ENCODE data around the gene FNBP1. TPM values are rescaled to one million over a fixed set of nuclear protein-coding genes. Genes with fewer than 3 reads are reported as not detected.

The FNBP1 gene
- total and polyA plus RNA-seq, 8 donors = 30.4 to 51.8 (median 34.4) TPM

DNA sequence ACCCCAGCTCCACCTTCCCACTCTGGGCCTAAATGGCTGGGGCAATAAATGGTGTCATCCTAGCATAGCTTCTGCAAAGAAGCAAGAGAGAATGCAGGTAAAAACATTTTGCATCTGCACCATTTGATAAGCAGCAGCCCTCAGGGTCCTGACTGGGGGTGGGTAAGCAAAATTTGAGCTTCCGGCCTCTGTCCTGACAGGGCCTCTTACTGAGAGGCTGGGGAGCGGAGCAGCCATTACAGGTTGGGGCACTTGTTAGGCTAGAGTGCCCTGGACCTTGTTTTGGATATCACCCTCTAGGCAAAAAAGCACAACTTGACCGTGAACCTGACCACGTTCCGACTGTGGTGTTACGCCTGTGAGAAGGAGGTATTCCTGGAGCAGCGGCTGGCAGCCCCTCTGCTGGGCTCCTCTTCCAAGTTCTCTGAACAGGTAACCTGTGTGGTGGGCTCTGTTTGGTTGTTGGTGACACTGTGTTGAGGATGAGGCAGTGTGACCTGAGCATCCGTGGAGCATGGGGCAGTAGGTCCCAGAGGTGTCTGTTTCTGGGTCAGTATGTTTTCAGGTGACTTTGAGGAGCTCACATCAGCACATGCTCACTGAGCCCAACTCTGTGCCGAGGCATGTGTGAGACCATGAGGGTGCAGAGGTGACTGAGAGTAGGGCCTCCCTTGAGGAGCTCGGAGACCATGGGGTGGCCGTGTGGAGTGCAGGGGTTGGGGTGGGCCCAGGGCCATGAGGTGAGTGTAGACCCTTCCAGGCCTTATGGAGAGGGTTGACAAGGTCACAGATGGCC lies 184.6 kb downstream of the FNBP1 start:
- TF ChIP-seq CTCF (IDR thresholded peaks at IDR 0.05) = no peak
- no peaks in the 10 kb centered on the region for H3K27me3 ChIP-seq
- ATAC-seq (no peak), DNase-seq (peak in 1 of 4 donors; percentile 28)
- H3K36me3 ChIP-seq = peaks cover 0 to 78% of the 10 kb centered on the region in 2 donors
- no peaks in the 10 kb centered on the region for H3K9me3 ChIP-seq
- H3K4me1 ChIP-seq = peaks cover 0 to 4% of the 10 kb centered on the region in 2 donors
- H3K27ac ChIP-seq = no peak overlapping the region
- intact Hi-C loops (cut with DNase I) = no loop called here
- H3K4me3 ChIP-seq = no peak overlapping the region

DNA sequence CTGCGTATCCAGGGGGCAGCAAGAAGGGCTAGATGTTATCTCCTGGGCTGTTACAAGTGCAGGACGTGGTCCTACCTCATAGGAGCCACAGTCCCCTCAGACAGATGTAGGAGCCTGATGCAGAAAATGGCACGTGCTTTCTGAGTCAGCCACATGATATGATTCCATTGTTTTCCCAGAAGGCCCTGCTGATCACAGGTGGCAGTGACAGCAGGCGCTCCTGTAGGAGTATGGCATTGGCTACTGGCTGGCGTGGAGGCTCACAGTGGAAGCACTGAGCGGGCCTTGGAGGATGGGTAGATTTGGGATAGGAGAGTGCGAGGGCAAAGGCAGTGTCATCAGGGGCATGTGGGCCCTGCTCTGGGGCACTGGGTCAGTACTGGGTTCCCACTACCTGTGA lies 185.8 kb downstream of the FNBP1 start:
- H3K9me3 ChIP-seq = no peaks in the 10 kb centered on the region
- peaks cover 0 to 4% of the 10 kb centered on the region in 2 donors for H3K4me1 ChIP-seq
- H3K27ac ChIP-seq = no peak overlapping the region
- no peak for TF ChIP-seq CTCF (IDR thresholded peaks at IDR 0.05)
- H3K27me3 ChIP-seq = no peaks in the 10 kb centered on the region
- no peak overlapping the region for H3K4me3 ChIP-seq
- intact Hi-C loops (cut with DNase I) = no loop called here
- peak in 1 of 4 donors; percentile 7 for DNase-seq
- peaks cover 0 to 81% of the 10 kb centered on the region in 2 donors for H3K36me3 ChIP-seq
- no peak for ATAC-seq

GRCh38 chr9:129854588-129855110 lies 188.3 kb downstream of the FNBP1 start:
- no peaks in the 10 kb centered on the region for H3K9me3 ChIP-seq
- H3K27me3 ChIP-seq = no peaks in the 10 kb centered on the region
- no peak for TF ChIP-seq CTCF (IDR thresholded peaks at IDR 0.05)
- ATAC-seq (no peak), DNase-seq (no peak)
- H3K4me3 ChIP-seq = no peak overlapping the region
- H3K4me1 ChIP-seq = peaks cover 0 to 4% of the 10 kb centered on the region in 2 donors
- H3K27ac ChIP-seq = no peak overlapping the region
- peaks cover 0 to 84% of the 10 kb centered on the region in 2 donors for H3K36me3 ChIP-seq
- intact Hi-C loops (cut with DNase I) = no loop called here

GRCh38 chr9:129853614-129854013 lies 189.4 kb downstream of the FNBP1 start:
- ATAC-seq (no peak), DNase-seq (no peak)
- H3K9me3 ChIP-seq = no peaks in the 10 kb centered on the region
- no peak for TF ChIP-seq CTCF (IDR thresholded peaks at IDR 0.05)
- no peak overlapping the region for H3K4me3 ChIP-seq
- no peak overlapping the region for H3K27ac ChIP-seq
- H3K4me1 ChIP-seq = peaks cover 0 to 4% of the 10 kb centered on the region in 2 donors
- no peaks in the 10 kb centered on the region for H3K27me3 ChIP-seq
- intact Hi-C loops (cut with DNase I) = no loop called here
- peaks cover 0 to 80% of the 10 kb centered on the region in 2 donors for H3K36me3 ChIP-seq

DNA sequence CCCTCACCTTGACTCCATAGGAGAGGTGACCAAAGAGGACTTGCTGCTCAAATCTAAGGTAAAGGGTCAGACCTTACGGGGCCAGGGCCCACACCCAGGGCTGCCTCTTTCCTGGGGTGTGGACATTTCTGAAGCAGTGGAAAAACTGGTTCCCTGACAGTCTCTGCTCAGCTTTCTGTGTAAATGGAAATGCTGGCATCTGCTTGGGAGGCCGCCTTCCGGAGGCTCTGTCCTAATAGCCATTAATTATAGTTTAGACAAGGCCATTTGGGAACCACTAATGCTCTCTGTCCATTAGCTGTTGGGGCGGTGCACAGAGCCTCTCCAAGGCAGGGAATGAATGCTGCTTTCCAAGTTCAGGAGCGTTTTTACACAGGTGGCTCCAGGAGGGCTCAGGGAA lies 190.4 kb downstream of the FNBP1 start:
- peak overlapping the region in 1 of 2 donors; percentile 39 for H3K27ac ChIP-seq
- H3K4me1 ChIP-seq = peaks cover 0 to 4% of the 10 kb centered on the region in 2 donors
- intact Hi-C loops (cut with DNase I) = no loop called here
- peaks cover 0 to 69% of the 10 kb centered on the region in 2 donors for H3K36me3 ChIP-seq
- ATAC-seq (no peak), DNase-seq (no peak)
- H3K4me3 ChIP-seq = no peak overlapping the region
- H3K9me3 ChIP-seq = no peaks in the 10 kb centered on the region
- no peak for TF ChIP-seq CTCF (IDR thresholded peaks at IDR 0.05)
- H3K27me3 ChIP-seq = no peaks in the 10 kb centered on the region

Measured in left lung (tissue), 10 donors.